Adrenal gland (tissue), 12 donors: Measurements from ENCODE around the gene REXO1. TPM values are rescaled to one million over a fixed set of nuclear protein-coding genes. Genes with fewer than 3 reads are reported as not detected.
"Not testable (repeated sequence)": the region's sequence is repeated elsewhere in the genome, so short reads cannot be mapped to it uniquely, and the experiment has no call there.

Source experiments
- DNase-seq, 7 donors: peaks; one replicate each; pipeline ENCODE4 v3.0.0-alpha.2; 2019 to 2020
- H3K27ac ChIP-seq, 5 donors: fragments of 200-600 bp; sonication (generic) in 4 of 5; 1 replicate in 3 of 5; 2 replicates in 2 of 5; pipeline versions ENCODE4 v1.5.1 to v1.8.0; 2016 to 2020; ENCODE audit warnings: mild to moderate bottlenecking in 1 of 5
- H3K27me3 ChIP-seq: fragments of 200-600 bp; 2 replicates; pipeline ENCODE4 v1.8.0; 2021
- H3K36me3 ChIP-seq, 2 donors: fragments of 200-600 bp; replicated peaks in 1 of 2; 1 replicate in 1 of 2; 2 replicates in 1 of 2; pipeline versions ENCODE4 v1.5.1 to v1.8.0; 2018 to 2022
- H3K4me1 ChIP-seq, 2 donors: fragments of 200-600 bp; replicated peaks in 1 of 2; 1 replicate in 1 of 2; 2 replicates in 1 of 2; pipeline versions ENCODE4 v1.5.1 to v1.8.0; 2018 to 2021
- H3K4me3 ChIP-seq, 4 donors: fragments of 200-600 bp; sonication (generic) in 3 of 4; one replicate each; pipeline ENCODE4 v1.5.1; 2016 to 2018
- H3K9me3 ChIP-seq, 3 donors: fragments of 200-600 bp; sonication (generic) in 1 of 3; replicated peaks in 1 of 3; 1 replicate in 2 of 3; 2 replicates in 1 of 3; pipeline versions ENCODE4 v1.5.1 to v1.8.0; 2016 to 2021
- POLR2A ChIP-seq, 2 donors: fragments of 450-650 bp; IDR thresholded peaks; one replicate each; pipeline ENCODE4 v1.6.1; 2017; ENCODE audit warnings: antibody characterized with exemption in 2 of 2, mild to moderate bottlenecking in 2 of 2, moderate library complexity in 1 of 2
- WGBS, 4 donors: extraction: QIAGEN DNeasy Blood & Tissue Kit in 2 of 4; methylation state at CpG; one replicate each; pipeline versions ENCODE4 v1.1.5 to v1.1.7; 2013 to 2017; 5-methylcytosine and 5-hydroxymethylcytosine counted together
- intact Hi-C, 2 donors: fragments of 100-400 bp; cut with DNase I; formaldehyde crosslinking; loops; one replicate each; pipeline versions ENCODE4 v1.14.1 to v1.15.0; 2022 to 2023
- polyA plus RNA-seq, 3 donors: library from polyadenylated mRNA; stranded (reverse); fragments of 200-250 nt in 2 of 3; fragments of 350-450 nt in 1 of 3; fragmentation: Illumina TruSeq in 1 of 3; extraction: RNeasy Lipid Tissue Mini Kit (QIAGEN cat#74804) in 1 of 3; gene quantifications; one replicate each; pipeline ENCODE4 v1.2.3, GENCODE V29; 2013 to 2014
- total RNA-seq, 9 donors: library from RNA; depleted of rRNA in 4 of 9; stranded (reverse); fragments of >200 nt in 4 of 9; fragments of 120-200 nt in 1 of 9; fragmentation: NEBNext Ultra II Directional in 1 of 9; extraction: Animal tissue kit (Norgen Biotek cat#: 25700) in 1 of 9; gene quantifications; one replicate each; pipeline versions ENCODE4 v1.1.0 to v1.2.4, GENCODE V29; 2013 to 2023
- TF ChIP-seq, protein P1 (sequence below), 6 experiments: fragments of 450-650 bp in 4 of 6; fragments of 200-600 bp in 2 of 6; sonication (generic) in 1 of 6; IDR thresholded peaks; 1 replicate in 5 of 6; 2 replicates in 1 of 6; pipeline versions ENCODE4 v1.5.1 to v1.8.0; 2016 to 2021; ENCODE audit warnings: antibody characterized with exemption in 6 of 6, mild to moderate bottlenecking in 2 of 6, moderate library complexity in 1 of 6
- donor health status: healthy with polysubstance abuse.
- donor health status: Bipolar disorder and iron deficiency.
- donor health status: DM: yes; HTN: yes; CAD: no.
- donor health status: DM: no; HTN: no; CAD: no.
- donor health status: DM: no; HTN: no; CAD: no.
- donor health status: DM: yes; HTN: yes; CAD: no.

The REXO1 gene
- total and polyA plus RNA-seq, 12 donors = 9.3 to 155 (median 44.5) TPM

DNA sequence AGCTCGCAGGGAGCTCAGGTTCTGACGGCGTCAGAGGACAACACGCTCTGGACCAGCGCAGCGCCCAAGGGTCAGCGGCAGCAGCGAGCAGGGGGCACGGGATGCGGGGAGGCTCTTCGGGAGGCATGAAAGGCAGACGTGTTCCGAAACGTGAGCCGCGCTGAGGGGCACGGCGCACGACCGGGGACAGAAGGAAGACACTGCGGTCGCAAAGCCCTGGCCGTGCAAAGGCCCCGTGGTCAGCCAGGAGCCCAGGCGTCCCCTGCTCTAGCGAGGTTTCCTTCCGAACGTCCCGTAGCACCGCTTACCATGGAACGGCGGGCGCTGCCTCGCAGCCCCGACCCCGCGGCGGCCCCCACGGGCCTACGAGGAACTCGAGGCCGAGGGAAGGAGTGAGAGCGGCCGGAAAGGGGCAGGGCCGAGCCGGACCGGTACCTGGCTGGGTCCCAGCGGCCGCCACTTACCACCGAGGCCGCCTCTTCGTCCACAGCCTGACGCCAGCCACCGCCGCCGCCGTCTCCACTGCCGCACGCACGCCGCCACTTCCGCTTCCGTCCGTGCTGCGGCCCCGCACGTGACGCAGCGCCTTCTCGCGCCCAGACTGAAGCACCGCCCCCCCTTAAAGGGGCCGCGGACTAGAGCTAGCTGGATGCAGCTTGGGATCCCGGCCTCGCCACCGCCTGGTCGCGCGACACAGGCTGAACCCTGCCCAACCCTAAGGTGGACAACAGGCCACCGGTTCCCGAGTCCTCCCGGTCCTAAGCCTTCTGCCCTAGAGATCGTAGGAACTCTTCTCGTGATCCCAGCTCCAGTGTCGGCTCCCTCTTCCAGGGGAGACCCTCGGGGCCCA, 27.6 kb upstream of the REXO1 start:
- DNase-seq = peak; percentile 90 to 96 (median 93)
- Histone ChIP-seq H3K4me1 (peaks cover 45 to 48% of the 10 kb centered on the region in 2 donors), H3K9me3 (no peaks in the 10 kb centered on the region), H3K36me3 (peaks cover 0 to 9% of the 10 kb centered on the region in 2 donors), H3K4me3 (peak overlapping the region in 3 of 4 donors; percentile 83 to 95 (median 94)), H3K27ac (peak overlapping the region; percentile 87 to 99 (median 97)), H3K27me3 (no peaks in the 10 kb centered on the region)
- intact Hi-C loops = no loop called here
- 0 to 7% (median 1%) methylated on average over 3 to 87 of the region's 87 CpGs for WGBS, 4 donors
- peak; percentile 91 to 98 for TF ChIP-seq POLR2A (IDR thresholded peaks at IDR 0.05)
- TF ChIP-seq, protein P1, sequence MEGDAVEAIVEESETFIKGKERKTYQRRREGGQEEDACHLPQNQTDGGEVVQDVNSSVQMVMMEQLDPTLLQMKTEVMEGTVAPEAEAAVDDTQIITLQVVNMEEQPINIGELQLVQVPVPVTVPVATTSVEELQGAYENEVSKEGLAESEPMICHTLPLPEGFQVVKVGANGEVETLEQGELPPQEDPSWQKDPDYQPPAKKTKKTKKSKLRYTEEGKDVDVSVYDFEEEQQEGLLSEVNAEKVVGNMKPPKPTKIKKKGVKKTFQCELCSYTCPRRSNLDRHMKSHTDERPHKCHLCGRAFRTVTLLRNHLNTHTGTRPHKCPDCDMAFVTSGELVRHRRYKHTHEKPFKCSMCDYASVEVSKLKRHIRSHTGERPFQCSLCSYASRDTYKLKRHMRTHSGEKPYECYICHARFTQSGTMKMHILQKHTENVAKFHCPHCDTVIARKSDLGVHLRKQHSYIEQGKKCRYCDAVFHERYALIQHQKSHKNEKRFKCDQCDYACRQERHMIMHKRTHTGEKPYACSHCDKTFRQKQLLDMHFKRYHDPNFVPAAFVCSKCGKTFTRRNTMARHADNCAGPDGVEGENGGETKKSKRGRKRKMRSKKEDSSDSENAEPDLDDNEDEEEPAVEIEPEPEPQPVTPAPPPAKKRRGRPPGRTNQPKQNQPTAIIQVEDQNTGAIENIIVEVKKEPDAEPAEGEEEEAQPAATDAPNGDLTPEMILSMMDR (IDR thresholded peaks at IDR 0.05) = no peak

DNA sequence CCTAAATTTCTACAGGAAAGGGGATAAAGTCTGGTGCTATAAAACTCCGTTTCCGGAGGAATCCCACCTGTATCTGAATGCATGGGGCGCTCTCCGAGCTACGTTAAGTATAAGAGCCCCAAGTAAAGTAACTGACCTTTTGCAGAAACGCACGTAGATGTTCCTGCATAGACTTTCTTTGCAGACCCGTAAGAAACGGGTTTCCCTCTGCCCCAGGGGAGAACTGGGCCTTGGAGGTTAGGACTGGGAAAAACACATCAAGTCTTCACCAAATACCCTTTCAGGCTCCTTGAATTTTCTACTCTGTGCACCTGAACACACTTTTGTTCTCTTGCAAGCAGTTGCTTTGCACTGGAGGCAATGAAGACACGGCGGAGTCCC, 27.0 kb upstream of the REXO1 start:
- intact Hi-C loops, DNase-seq, H3K9me3 ChIP-seq, H3K27me3 ChIP-seq, H3K36me3 ChIP-seq: not testable (repeated sequence)
- 0 to 3% (median 2%) methylated on average over 9 to 11 of the region's 11 CpGs for WGBS, 4 donors
- H3K27ac ChIP-seq = peak overlapping the region; percentile 87 to 99 (median 97)
- H3K4me1 ChIP-seq = peaks cover 46 to 52% of the 10 kb centered on the region in 2 donors
- peak overlapping the region in 3 of 4 donors; percentile 83 to 95 (median 94) for H3K4me3 ChIP-seq

DNA sequence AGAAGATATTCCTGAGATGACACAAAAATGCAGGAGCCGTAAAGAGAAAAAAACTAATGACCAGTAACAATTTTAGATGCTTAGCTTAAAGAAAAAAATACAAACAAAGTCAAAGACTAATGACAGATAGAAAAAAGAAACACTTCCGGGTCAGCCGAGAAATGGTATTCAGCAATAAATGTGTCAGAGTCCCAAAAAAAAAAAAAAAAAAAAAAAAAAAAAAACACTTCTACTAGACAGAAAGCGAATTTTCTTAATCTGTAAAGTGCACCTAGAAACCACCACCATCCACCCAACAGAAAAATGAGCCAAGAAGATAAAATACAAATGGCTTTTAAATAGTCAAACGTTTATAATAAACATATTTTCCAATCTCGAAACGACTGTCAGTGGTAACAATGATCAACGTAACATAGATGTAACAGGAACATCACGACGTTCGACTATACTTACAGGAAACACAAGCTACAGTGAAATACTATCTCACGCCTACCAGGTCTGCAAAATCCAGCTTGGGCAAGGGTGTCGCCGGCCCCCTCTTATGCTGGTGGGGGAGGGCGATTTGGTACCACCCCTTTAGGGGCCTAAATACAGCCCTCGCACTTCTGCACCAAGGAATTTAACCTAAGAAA, 26.4 kb upstream of the REXO1 start:
- no peaks in the 10 kb centered on the region for H3K9me3 ChIP-seq
- TF ChIP-seq, protein P1 (IDR thresholded peaks at IDR 0.05) = no peak
- TF ChIP-seq POLR2A (IDR thresholded peaks at IDR 0.05) = peak in 1 of 2 donors; percentile 11
- intact Hi-C loops = no loop called here
- peak overlapping the region in 3 of 4 donors; percentile 83 to 95 (median 94) for H3K4me3 ChIP-seq
- 5 to 10% (median 8%) methylated on average over 16 of the region's 16 CpGs for WGBS, 4 donors
- no peaks in the 10 kb centered on the region for H3K27me3 ChIP-seq
- H3K36me3 ChIP-seq = no peaks in the 10 kb centered on the region
- peak in 1 of 7 donors; percentile 23 for DNase-seq
- H3K4me1 ChIP-seq = peaks cover 46 to 52% of the 10 kb centered on the region in 2 donors
- peak overlapping the region; percentile 87 to 99 (median 97) for H3K27ac ChIP-seq

GRCh38 chr19:1873524-1874473, 25.5 kb upstream of the REXO1 start:
- DNase-seq = peak in 6 of 7 donors; percentile 70 to 85 (median 73)
- H3K4me3 ChIP-seq = peak overlapping the region in 2 of 4 donors; percentile 5 to 83
- TF ChIP-seq POLR2A (IDR thresholded peaks at IDR 0.05) = peak in 1 of 2 donors; percentile 49
- TF ChIP-seq, protein P1 (IDR thresholded peaks at IDR 0.05) = no peak
- WGBS, 4 donors = 20 to 41% (median 32%) methylated on average over 9 to 29 of the region's 29 CpGs
- H3K27me3 ChIP-seq = no peaks in the 10 kb centered on the region
- H3K4me1 ChIP-seq = peaks cover 46 to 52% of the 10 kb centered on the region in 2 donors
- H3K27ac ChIP-seq = peak overlapping the region; percentile 78 to 99 (median 95)
- H3K9me3 ChIP-seq = no peaks in the 10 kb centered on the region
- intact Hi-C loops = no loop called here
- H3K36me3 ChIP-seq = no peaks in the 10 kb centered on the region
